Psoas muscle (tissue), 8 donors: ENCODE data around the gene BICC1. TPM values are rescaled to one million over a fixed set of nuclear protein-coding genes. Genes with fewer than 3 reads are reported as not detected.

Experiments used
- ATAC-seq, 4 donors: fragments of 200-7000 bp; cut with Tn5 transposase; one replicate each; pipeline ENCODE4 v1.9.1; 2020; ENCODE audit warnings: moderate library complexity in 3 of 4, mild to moderate bottlenecking in 2 of 4
- DNase-seq, 2 donors: peaks; one replicate each; pipeline ENCODE4 v3.0.0-alpha.2; 2020
- H3K27ac ChIP-seq: fragments of 200-600 bp; one replicate; pipeline ENCODE4 v1.8.0; 2022
- H3K27me3 ChIP-seq, 3 donors: fragments of 200-600 bp in 1 of 3; one replicate each; pipeline versions ENCODE4 v1.6.1 to v1.8.0; 2013 to 2022; ENCODE audit warnings: low read length in 2 of 3, mild to moderate bottlenecking in 2 of 3, moderate library complexity in 1 of 3; ENCODE audit not compliant: insufficient read depth in 3 of 3
- H3K36me3 ChIP-seq, 2 donors: fragments of 200-600 bp in 1 of 2; one replicate each; pipeline versions ENCODE4 v1.6.1 to v1.8.0; 2013 to 2022; ENCODE audit warnings: low read depth in 1 of 2, mild to moderate bottlenecking in 1 of 2, moderate library complexity in 1 of 2; ENCODE audit not compliant: insufficient read depth in 1 of 2
- H3K4me1 ChIP-seq: fragments of 200-600 bp; one replicate; pipeline ENCODE4 v1.8.0; 2022
- H3K4me3 ChIP-seq: fragments of 200-600 bp; one replicate; pipeline ENCODE4 v1.8.0; 2022; ENCODE audit warnings: mild to moderate bottlenecking
- H3K9me3 ChIP-seq: fragments of 200-600 bp; one replicate; pipeline ENCODE4 v1.8.0; 2022
- CTCF ChIP-seq: fragments of 200-600 bp; IDR thresholded peaks from one replicate; pipeline ENCODE4 v1.8.0; 2022; ENCODE audit warnings: antibody characterized with exemption
- WGBS, 3 donors: extraction: QIAGEN DNeasy Blood & Tissue Kit; methylation state at CpG; one replicate each; pipeline versions ENCODE4 v1.1.6 to v1.1.7; 2013; 5-methylcytosine and 5-hydroxymethylcytosine counted together
- intact Hi-C, 2 donors: fragments of 100-400 bp; cut with DNase I; formaldehyde crosslinking; loops; one replicate each; pipeline versions ENCODE4 v1.11.0 to v1.14.2; 2022
- polyA plus RNA-seq, 3 donors: library from polyadenylated mRNA; stranded (reverse); fragments of 200-250 nt; gene quantifications; one replicate each; pipeline ENCODE4 v1.2.3, GENCODE V29; 2013
- total RNA-seq, 4 donors: library from RNA; stranded (reverse); fragmentation: NEBNext Ultra II Directional in 2 of 4; extraction: Animal tissue kit (Norgen Biotek cat#: 25700) in 2 of 4; gene quantifications; one replicate each; pipeline versions ENCODE4 v1.2.1 to v1.2.4, GENCODE V29; 2021 to 2023
- donor health status: healthy with polysubstance abuse.
- donor health status: DM: no; HTN: no; CAD: no; lungs with moderate emphysema.
- donor health status: Bipolar disorder and iron deficiency.
- donor health status: healthy.
- donor health status: DM: yes; HTN: yes; CAD: no.
- donor health status: DM: no; HTN: no; CAD: no.
- donor health status: DM: no; HTN: no; CAD: no.
- donor health status: DM: yes; HTN: yes; CAD: no.

Gene BICC1
- total and polyA plus RNA-seq, 7 donors: 4.7 to 13.2 (median 6.9) TPM

- Histone ChIP-seq H3K27ac (no peak overlapping the region), H3K4me1 (no peaks in the 10 kb centered on the region), H3K9me3 (no peaks in the 10 kb centered on the region), H3K27me3 (no peaks in the 10 kb centered on the region), H3K36me3 (no peaks in the 10 kb centered on the region), H3K4me3 (no peak overlapping the region)
- TF ChIP-seq CTCF: no peak
- ATAC-seq (no peak), DNase-seq (no peak)
- intact Hi-C loops: no loop called here
- WGBS, 3 donors: 87 to 93% (median 88%) methylated on average over 2 of the region's 2 CpGs
These were observed 41.6 kb downstream of the BICC1 start for GRCh38 chr10:58554316-58554715.

GRCh38 chr10:58555170-58555929 is 42.7 kb downstream of the BICC1 start:
- Histone ChIP-seq H3K36me3 (no peaks in the 10 kb centered on the region), H3K4me3 (no peak overlapping the region), H3K9me3 (no peaks in the 10 kb centered on the region), H3K4me1 (no peaks in the 10 kb centered on the region), H3K27me3 (no peaks in the 10 kb centered on the region), H3K27ac (no peak overlapping the region)
- DNase-seq (no peak), ATAC-seq (no peak)
- intact Hi-C loops: no loop called here
- WGBS, 3 donors: 64 to 81% (median 79%) methylated on average over 4 of the region's 4 CpGs
- TF ChIP-seq CTCF: no peak

- 96 to 98% (median 96%) methylated on average over 2 of the region's 2 CpGs for WGBS, 3 donors
- no peaks in the 10 kb centered on the region for H3K4me1 ChIP-seq
- no peak for DNase-seq
These were observed 43.2 kb downstream of the BICC1 start for GRCh38 chr10:58555930-58556311.

GRCh38 chr10:58556516-58557165 is 44.0 kb downstream of the BICC1 start:
- intact Hi-C loops: no loop called here
- H3K36me3 ChIP-seq: no peaks in the 10 kb centered on the region
- H3K27me3 ChIP-seq: no peaks in the 10 kb centered on the region
- H3K4me1 ChIP-seq: no peaks in the 10 kb centered on the region
- WGBS, 3 donors: 86 to 89% (median 88%) methylated on average over 5 of the region's 5 CpGs
- no peaks in the 10 kb centered on the region for H3K9me3 ChIP-seq
- no peak for ATAC-seq
- no peak overlapping the region for H3K4me3 ChIP-seq
- no peak for TF ChIP-seq CTCF
- DNase-seq: no peak
- H3K27ac ChIP-seq: no peak overlapping the region

More at GRCh38 chr10:58555930-58556311, 43.2 kb downstream of the BICC1 start:
- Histone ChIP-seq H3K36me3 (no peaks in the 10 kb centered on the region), H3K9me3 (no peaks in the 10 kb centered on the region), H3K27ac (no peak overlapping the region), H3K4me3 (no peak overlapping the region), H3K27me3 (no peaks in the 10 kb centered on the region)
- no peak for ATAC-seq
- intact Hi-C loops: no loop called here
- TF ChIP-seq CTCF: no peak
